HG03097 (cell line): Measurements from ENCODE around the gene IGSF9.

Experiments
- ATAC-seq: cut with Tn5 transposase; IDR thresholded peaks from one replicate; pipeline ENCODE4 v1.9.1; 2021; ENCODE audit not compliant: unreplicated experiment, low FRiP score

The IGSF9 gene

GRCh38 chr1:159949981-159950381 lies 4.6 kb upstream of the IGSF9 start:
- ATAC-seq: no peak

- no peak for ATAC-seq
These were observed 3.7 kb upstream of the IGSF9 start for GRCh38 chr1:159949123-159949522.

- ATAC-seq: no peak
These were observed 2.5 kb upstream of the IGSF9 start for GRCh38 chr1:159947942-159948341.

GRCh38 chr1:159946242-159947187 lies 1.1 kb upstream of the IGSF9 start:
- no peak for ATAC-seq

- no peak for ATAC-seq
These were observed 574 bp downstream of the IGSF9 start for GRCh38 chr1:159944623-159945455.

GRCh38 chr1:159943908-159944622 lies 1.3 kb downstream of the IGSF9 start:
- no peak for ATAC-seq

- no peak for ATAC-seq
These were observed 2.2 kb downstream of the IGSF9 start for GRCh38 chr1:159943278-159943640.

- ATAC-seq: no peak
These were observed 2.7 kb downstream of the IGSF9 start for GRCh38 chr1:159942632-159943277.

GRCh38 chr1:159941591-159942560 lies 3.5 kb downstream of the IGSF9 start:
- no peak for ATAC-seq

- no peak for ATAC-seq
These were observed 4.3 kb downstream of the IGSF9 start for GRCh38 chr1:159941141-159941540.

- no peak for ATAC-seq
These were observed 5.3 kb downstream of the IGSF9 start for GRCh38 chr1:159940006-159940620.

- no peak for ATAC-seq
These were observed 5.8 kb downstream of the IGSF9 start for GRCh38 chr1:159939678-159940002.

- no peak for ATAC-seq
These were observed 6.3 kb downstream of the IGSF9 start for GRCh38 chr1:159938905-159939677.

- no peak for ATAC-seq
These were observed 7.1 kb downstream of the IGSF9 start for GRCh38 chr1:159938211-159938852.

- no peak for ATAC-seq
These were observed 8.2 kb downstream of the IGSF9 start for GRCh38 chr1:159937054-159937750.

- no peak for ATAC-seq
These were observed 9.0 kb downstream of the IGSF9 start for GRCh38 chr1:159936273-159936904.
